ENCODE results near the gene FBN1.

FBN1 gene

GRCh38 chr15:48419896-48420295 lies 225.6 kb downstream of the FBN1 start:
- DNase-seq, result no peak

GRCh38 chr15:48418343-48418742 lies 227.2 kb downstream of the FBN1 start:
- no peak for DNase-seq

- DNase-seq, result no peak
Observed at GRCh38 chr15:48416301-48416700, 229.2 kb downstream of the FBN1 start.

GRCh38 chr15:48415036-48415886 lies 230.2 kb downstream of the FBN1 start:
- no peak for DNase-seq

- no peak for DNase-seq
Observed at GRCh38 chr15:48414015-48414414, 231.5 kb downstream of the FBN1 start.

GRCh38 chr15:48413304-48413703 lies 232.2 kb downstream of the FBN1 start:
- DNase-seq, result no peak

GRCh38 chr15:48411971-48412591 lies 233.4 kb downstream of the FBN1 start:
- no peak for DNase-seq

- no peak for DNase-seq
Observed at GRCh38 chr15:48409623-48410022, 235.9 kb downstream of the FBN1 start.

GRCh38 chr15:48408327-48408726 lies 237.2 kb downstream of the FBN1 start:
- DNase-seq, result no peak

- DNase-seq, result no peak
Observed at GRCh38 chr15:48407646-48408045, 237.9 kb downstream of the FBN1 start.

- no peak for DNase-seq
Observed at GRCh38 chr15:48406911-48407310, 238.6 kb downstream of the FBN1 start.

- no peak for DNase-seq
Observed at GRCh38 chr15:48406266-48406891, 239.1 kb downstream of the FBN1 start.

- DNase-seq, result no peak
Observed at GRCh38 chr15:48402427-48403177, 242.9 kb downstream of the FBN1 start.

- DNase-seq, result no peak
Observed at GRCh38 chr15:48400086-48400485, 245.4 kb downstream of the FBN1 start.

GRCh38 chr15:48397841-48398240 lies 247.7 kb downstream of the FBN1 start:
- no peak for DNase-seq

- no peak for DNase-seq
Observed at GRCh38 chr15:48396020-48396419, 249.5 kb downstream of the FBN1 start.

- DNase-seq, result no peak
Observed at GRCh38 chr15:48395521-48396011, 249.9 kb downstream of the FBN1 start.

GRCh38 chr15:48394970-48395369 lies 250.5 kb downstream of the FBN1 start:
- no peak for DNase-seq

GRCh38 chr15:48393645-48394506 lies 251.6 kb downstream of the FBN1 start:
- no peak for DNase-seq

- no peak for DNase-seq
Observed at GRCh38 chr15:48392356-48392755, 253.2 kb downstream of the FBN1 start.

GRCh38 chr15:48391950-48392349 lies 253.6 kb downstream of the FBN1 start:
- DNase-seq, result no peak

GRCh38 chr15:48389691-48390143 lies 255.8 kb downstream of the FBN1 start:
- DNase-seq, result no peak

All from effector CD4-positive, alpha-beta T cell (primary cell).